HG02759 (cell line): ENCODE results near the gene WDR54.
"Not testable (repeated sequence)": the region's sequence is repeated elsewhere in the genome, so short reads cannot be mapped to it uniquely, and the experiment has no call there.

ENCODE experiments used
- ATAC-seq: cut with Tn5 transposase; IDR thresholded peaks from one replicate; pipeline ENCODE4 v1.9.1; 2021; ENCODE audit warnings: mild to moderate bottlenecking, moderate library complexity; ENCODE audit not compliant: unreplicated experiment

The WDR54 gene

GRCh38 chr2:74401891-74402290 is 19.6 kb upstream of the WDR54 start:
- no peak for ATAC-seq

- ATAC-seq, result peak; percentile 81
These were observed 15.5 kb upstream of the WDR54 start for GRCh38 chr2:74406035-74406434.

- ATAC-seq, result no peak
These were observed 13.8 kb upstream of the WDR54 start for GRCh38 chr2:74407682-74408081.

GRCh38 chr2:74413001-74413698 is 8.4 kb upstream of the WDR54 start:
- no peak for ATAC-seq

- no peak for ATAC-seq
These were observed 7.1 kb upstream of the WDR54 start for GRCh38 chr2:74414441-74414840.

GRCh38 chr2:74414881-74415761 is 6.4 kb upstream of the WDR54 start:
- peak; percentile 64 for ATAC-seq

- no peak for ATAC-seq
These were observed 5.7 kb upstream of the WDR54 start for GRCh38 chr2:74415762-74416395.

GRCh38 chr2:74416778-74417177 is 4.8 kb upstream of the WDR54 start:
- ATAC-seq, result no peak

- no peak for ATAC-seq
These were observed 4.3 kb upstream of the WDR54 start for GRCh38 chr2:74417197-74417596.

GRCh38 chr2:74417763-74418162 is 3.8 kb upstream of the WDR54 start:
- no peak for ATAC-seq

GRCh38 chr2:74418312-74418711 is 3.2 kb upstream of the WDR54 start:
- no peak for ATAC-seq

GRCh38 chr2:74419345-74419744 is 2.2 kb upstream of the WDR54 start:
- no peak for ATAC-seq

- no peak for ATAC-seq
These were observed 1.5 kb upstream of the WDR54 start for GRCh38 chr2:74420006-74420405.

- ATAC-seq, result not testable (repeated sequence)
These were observed 957 bp upstream of the WDR54 start for GRCh38 chr2:74420443-74421103.

GRCh38 chr2:74423231-74424095 is 1.9 kb downstream of the WDR54 start:
- no peak for ATAC-seq

- ATAC-seq, result no peak
These were observed 2.8 kb downstream of the WDR54 start for GRCh38 chr2:74424139-74424992.

GRCh38 chr2:74424995-74425406 is 3.5 kb downstream of the WDR54 start:
- no peak for ATAC-seq

GRCh38 chr2:74425523-74425922 is 4.0 kb downstream of the WDR54 start:
- ATAC-seq, result no peak

GRCh38 chr2:74426181-74426758 is 4.7 kb downstream of the WDR54 start:
- no peak for ATAC-seq
